ENCODE data around the gene SSBP4. TPM values are rescaled to one million over a fixed set of nuclear protein-coding genes. Genes with fewer than 3 reads are reported as not detected.
A peak's percentile ranks its signal among the peaks of the same experiment; 100 is the strongest.

The SSBP4 gene
- total and polyA plus RNA-seq, 2 donors (not counting 1 experiment from before 2014, with no cell fraction given) = 37.0 to 64.2 TPM

- no peaks in the 10 kb centered on the region for H4K20me1 ChIP-seq (ENCODE audit: control insufficient read depth, insufficient read depth, low read length, poor library complexity, severe bottlenecking)
- ATAC-seq (ENCODE audit: low read depth) = peak; percentile 84
- peak within 1 kb of the TSS; percentile 54 to 55 for H3K27ac ChIP-seq (ENCODE audit: low read length in 2 of 2)
- DNase-seq = peak; percentile 83
- ChIA-PET CTCF (interaction anchor here (1.1 to 12.4 kb wide), 4 partner anchors 8 to 191 kb away, joined by 3 to 112 read pairs (median 3); no protein-coding TSS in a partner anchor), POLR2A (interaction anchor here (0.6 to 1.2 kb wide), 4 partner anchors 9 to 127 kb away, joined by 3 to 9 read pairs (median 4); no protein-coding TSS in a partner anchor)
- H3K79me2 ChIP-seq (ENCODE audit: control insufficient read depth, insufficient read depth, low read length) = peaks cover 8% of the 10 kb centered on the region
- peak within 1 kb of the TSS; percentile 67 for H3K9ac ChIP-seq (ENCODE audit: low read length)
- peak within 1 kb of the TSS; percentile 80 for H3K4me3 Mint-ChIP-seq
- H3K27me3 ChIP-seq (replicated peaks in 1 of 4; ENCODE audit: control extremely low read depth in 1 of 4, control insufficient read depth in 3 of 4, insufficient read depth in 4 of 4, low read length in 3 of 4) = peaks cover 0 to 2% (median 0%) of the 10 kb centered on the region in 4 experiments
- H3K4me1 Mint-ChIP-seq = peaks cover 59% of the 10 kb centered on the region
- H3K36me3 ChIP-seq (replicated peaks in 1 of 2; ENCODE audit: control extremely low read depth in 1 of 2, control insufficient read depth in 1 of 2, extremely low read depth in 1 of 2, insufficient read depth in 2 of 2, low read length in 1 of 2) = no peaks in the 10 kb centered on the region
- peaks cover 47 to 48% of the 10 kb centered on the region in 2 donors for H3K4me1 ChIP-seq (ENCODE audit: control insufficient read depth in 2 of 2, insufficient read depth in 2 of 2, low read length in 2 of 2)
- 13% methylated on average over 22 of the region's 33 CpGs for WGBS (ENCODE audit: insufficient coverage)
- H3K27me3 Mint-ChIP-seq = no peaks in the 10 kb centered on the region
- H3K9me3 ChIP-seq (ENCODE audit: control extremely low read depth in 1 of 3, control insufficient read depth in 2 of 3, insufficient read depth in 1 of 3, low read length in 2 of 3) = peaks cover 0 to 5% (median 0%) of the 10 kb centered on the region in 3 donors
- peak within 1 kb of the TSS; percentile 66 for H2AFZ ChIP-seq (ENCODE audit: insufficient read depth, low read depth, low read length, poor library complexity, severe bottlenecking)
- peak within 1 kb of the TSS; percentile 60 to 66 (median 62) for H3K4me3 ChIP-seq (ENCODE audit: control extremely low read depth in 1 of 5, extremely low read depth in 1 of 5, insufficient read depth in 1 of 5, low read depth in 2 of 5, low read length in 4 of 5)
- peak; percentile 9 for TF ChIP-seq CTCF (IDR thresholded peaks at IDR 0.05)
- no peak for TF ChIP-seq EZH2 (IDR thresholded peaks at IDR 0.05; ENCODE audit: borderline replicate concordance, insufficient read depth, low read depth, low read length, poor library complexity, severe bottlenecking)
- peak within 1 kb of the TSS; percentile 88 for H3K4me2 ChIP-seq (replicated peaks; ENCODE audit: low read depth, low read length, poor library complexity, severe bottlenecking)
- no peaks in the 10 kb centered on the region for H3K9me3 Mint-ChIP-seq (ENCODE audit: insufficient read depth)
- intact Hi-C loops (cut with micrococcal nuclease) = loop anchor here (1.0 kb wide), 2 partner anchors 9 to 11 kb away; no protein-coding TSS in a partner anchor
- H3K27ac Mint-ChIP-seq = peak within 1 kb of the TSS; percentile 59
Measured at GRCh38 chr19:18397242-18398202, 21.7 kb upstream of the SSBP4 start, which contains the start of gene LRRC25. Gene LRRC25, minus strand, starts transcription at chr19:18397622. Its CDS starts 659 bp downstream, at chr19:18396963.
